HUES64 (cell line): Measurements from ENCODE around the gene ARL5C.
"Not testable (repeated sequence)": the region's sequence is repeated elsewhere in the genome, so short reads cannot be mapped to it uniquely, and the experiment has no call there.

Experiments used
- H3K27ac ChIP-seq: 2 replicates; pipeline ENCODE4 v1.7.0; 2013; ENCODE audit warnings: low read depth, low read length, inconsistent platforms
- H3K27me3 ChIP-seq: 2 replicates; pipeline ENCODE4 v1.6.1; 2013; ENCODE audit warnings: mild to moderate bottlenecking, low read length; ENCODE audit not compliant: insufficient read depth
- H3K36me3 ChIP-seq: 2 replicates; pipeline ENCODE4 v1.6.1; 2013; ENCODE audit warnings: mild to moderate bottlenecking, low read length; ENCODE audit not compliant: insufficient read depth
- H3K4me1 ChIP-seq: 2 replicates; pipeline ENCODE4 v1.6.1; 2013; ENCODE audit warnings: mild to moderate bottlenecking, low read length, moderate library complexity; ENCODE audit not compliant: insufficient read depth
- H3K4me3 ChIP-seq: 2 replicates; pipeline ENCODE4 v1.5.1; 2013; ENCODE audit warnings: mild to moderate bottlenecking, low read length, moderate library complexity
- H3K9ac ChIP-seq: 2 replicates; pipeline ENCODE4 v1.6.1; 2013; ENCODE audit warnings: mild to moderate bottlenecking, low read depth, low read length
- H3K9me3 ChIP-seq: 2 replicates; pipeline ENCODE4 v1.6.1; 2013; ENCODE audit warnings: low read depth, low read length; ENCODE audit not compliant: insufficient read depth
- WGBS: fragments of 150-250, 120-280 bp; methylation state at CpG from one replicate; pipeline ENCODE4 v1.1.7; 2013; ENCODE audit warnings: missing lambda C conversion rate; 5-methylcytosine and 5-hydroxymethylcytosine counted together

ARL5C gene

GRCh38 chr17:39175695-39176093, 9.7 kb upstream of the ARL5C start:
- 89% methylated on average over 10 of the region's 10 CpGs for WGBS
- H3K36me3 ChIP-seq: peaks cover 25% of the 10 kb centered on the region
- no peak overlapping the region for H3K9ac ChIP-seq
- H3K9me3 ChIP-seq: no peaks in the 10 kb centered on the region
- no peak overlapping the region for H3K4me3 ChIP-seq
- peaks cover 5% of the 10 kb centered on the region; the same call in 1 of the 2 replicates for H3K4me1 ChIP-seq
- H3K27ac ChIP-seq: no peak overlapping the region
- no peaks in the 10 kb centered on the region for H3K27me3 ChIP-seq

GRCh38 chr17:39174920-39175694, 9.1 kb upstream of the ARL5C start:
- no peak overlapping the region for H3K27ac ChIP-seq
- H3K4me3 ChIP-seq: peak overlapping the region; percentile 11; the same call in 1 of the 2 replicates
- peaks cover 23% of the 10 kb centered on the region for H3K36me3 ChIP-seq
- WGBS: 55% methylated on average over 35 of the region's 35 CpGs
- no peak overlapping the region for H3K9ac ChIP-seq
- no peaks in the 10 kb centered on the region for H3K27me3 ChIP-seq
- H3K4me1 ChIP-seq: peaks cover 5% of the 10 kb centered on the region; the same call in 1 of the 2 replicates
- no peaks in the 10 kb centered on the region for H3K9me3 ChIP-seq

GRCh38 chr17:39173526-39174274, 7.7 kb upstream of the ARL5C start:
- WGBS: 85% methylated on average over 10 of the region's 10 CpGs
- H3K27ac ChIP-seq: no peak overlapping the region
- peaks cover 4% of the 10 kb centered on the region; the same call in 1 of the 2 replicates for H3K27me3 ChIP-seq
- H3K4me1 ChIP-seq: peaks cover 5% of the 10 kb centered on the region; the same call in 1 of the 2 replicates
- no peaks in the 10 kb centered on the region for H3K9me3 ChIP-seq
- peaks cover 17% of the 10 kb centered on the region for H3K36me3 ChIP-seq
- no peak overlapping the region for H3K9ac ChIP-seq
- H3K4me3 ChIP-seq: no peak overlapping the region

DNA sequence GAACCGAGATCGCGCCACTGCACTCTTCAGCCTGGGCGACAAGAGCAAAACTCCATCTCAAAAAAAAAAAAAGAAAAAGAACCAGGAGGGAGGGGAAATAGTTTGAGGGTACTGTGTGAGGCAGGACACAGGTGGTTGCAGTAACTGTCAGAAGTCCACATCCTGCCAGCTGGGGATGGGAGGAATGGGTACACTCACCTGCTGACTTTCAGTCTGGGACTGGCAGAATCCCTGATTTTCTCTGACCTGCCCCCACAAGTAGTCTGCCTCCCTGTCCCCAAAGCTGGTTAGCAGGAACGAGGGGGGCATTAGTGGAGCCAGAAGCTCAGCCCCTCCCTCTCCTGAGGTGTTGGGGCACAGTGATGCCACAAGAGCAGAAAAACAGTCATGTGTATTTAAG, 7.1 kb upstream of the ARL5C start:
- Histone ChIP-seq H3K36me3 (peaks cover 13% of the 10 kb centered on the region), H3K9me3 (no peaks in the 10 kb centered on the region), H3K4me3 (no peak overlapping the region), H3K27ac (no peak overlapping the region), H3K9ac (no peak overlapping the region), H3K27me3 (peaks cover 4% of the 10 kb centered on the region; the same call in 1 of the 2 replicates), H3K4me1 (peaks cover 5% of the 10 kb centered on the region; the same call in 1 of the 2 replicates)
- 97% methylated on average over 4 of the region's 5 CpGs for WGBS

DNA sequence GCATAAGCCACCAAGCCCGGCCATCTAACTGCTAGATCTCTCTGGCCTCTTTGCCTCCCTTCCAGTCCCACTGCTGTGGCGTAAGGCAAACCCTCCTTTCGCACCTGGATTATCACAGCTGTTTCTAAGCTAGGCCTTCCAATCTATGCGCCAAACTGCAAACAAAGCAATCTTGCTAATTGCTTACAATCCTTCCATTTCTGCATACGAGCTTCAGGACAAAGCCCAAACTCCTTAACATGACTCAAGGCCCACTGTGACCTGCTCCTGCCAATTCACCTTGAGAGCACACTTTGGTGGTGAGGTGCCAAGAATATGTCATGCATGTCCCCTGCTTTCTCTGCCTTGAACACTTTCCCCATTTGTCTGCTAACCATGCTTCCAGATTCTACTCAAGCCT, 6.0 kb upstream of the ARL5C start:
- H3K4me3 ChIP-seq: no peak overlapping the region
- peaks cover 9% of the 10 kb centered on the region for H3K27me3 ChIP-seq
- H3K36me3 ChIP-seq: peaks cover 8% of the 10 kb centered on the region
- H3K4me1 ChIP-seq: peaks cover 11% of the 10 kb centered on the region; the same call in 1 of the 2 replicates
- H3K27ac ChIP-seq: no peak overlapping the region
- WGBS: 87% methylated on average over 5 of the region's 5 CpGs
- H3K9me3 ChIP-seq: no peaks in the 10 kb centered on the region
- H3K9ac ChIP-seq: no peak overlapping the region

DNA sequence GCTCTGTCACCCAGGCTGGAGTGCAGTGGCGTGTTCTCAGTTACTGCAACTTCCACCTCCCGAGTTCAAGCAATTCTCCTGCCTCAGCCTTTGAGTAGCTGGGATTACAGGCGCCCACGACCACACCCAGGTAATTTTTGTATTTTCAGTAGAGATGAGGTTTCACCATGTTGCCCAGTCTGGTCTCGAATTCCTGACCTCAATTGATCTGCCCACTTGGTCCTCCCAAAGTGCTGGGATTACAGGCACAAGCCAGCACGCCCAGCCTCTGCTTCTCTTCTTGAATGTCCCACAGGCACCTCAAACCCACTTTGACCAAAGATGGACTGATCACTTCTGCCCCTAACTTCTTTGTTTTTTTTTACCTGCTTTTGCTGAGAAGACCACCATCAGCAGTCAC, 4.6 kb upstream of the ARL5C start:
- Histone ChIP-seq H3K27me3 (peaks cover 23% of the 10 kb centered on the region), H3K4me1 (peaks cover 13% of the 10 kb centered on the region; the same call in 1 of the 2 replicates), H3K36me3 (no peaks in the 10 kb centered on the region), H3K9me3 (no peaks in the 10 kb centered on the region), H3K4me3 (no peak overlapping the region), H3K9ac (no peak overlapping the region), H3K27ac (no peak overlapping the region)
- 91% methylated on average over 6 of the region's 6 CpGs for WGBS

DNA sequence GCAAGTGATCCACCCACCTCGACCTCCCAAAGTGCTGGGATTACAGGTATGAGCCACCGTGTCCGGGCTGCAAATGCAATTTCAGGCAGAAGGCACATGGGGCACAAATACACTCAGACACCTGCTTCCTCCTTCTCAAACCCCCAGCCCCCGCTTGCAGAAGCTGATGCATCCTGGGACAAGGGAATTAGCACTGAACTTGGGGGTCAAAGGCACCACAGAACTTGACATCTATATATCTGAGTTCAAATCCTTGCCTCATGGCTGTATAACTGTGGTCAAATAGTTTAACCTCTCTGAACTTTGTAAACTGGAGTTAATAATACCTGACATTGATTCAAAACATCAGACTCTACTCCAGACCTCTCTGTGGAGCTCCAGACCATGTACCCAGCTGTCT, 4.1 kb upstream of the ARL5C start:
- WGBS: 90% methylated on average over 4 of the region's 4 CpGs
- Histone ChIP-seq H3K9ac (no peak overlapping the region), H3K36me3 (no peaks in the 10 kb centered on the region), H3K27ac (no peak overlapping the region), H3K27me3 (peaks cover 27% of the 10 kb centered on the region), H3K4me1 (peaks cover 13% of the 10 kb centered on the region; the same call in 1 of the 2 replicates), H3K4me3 (no peak overlapping the region), H3K9me3 (no peaks in the 10 kb centered on the region)

DNA sequence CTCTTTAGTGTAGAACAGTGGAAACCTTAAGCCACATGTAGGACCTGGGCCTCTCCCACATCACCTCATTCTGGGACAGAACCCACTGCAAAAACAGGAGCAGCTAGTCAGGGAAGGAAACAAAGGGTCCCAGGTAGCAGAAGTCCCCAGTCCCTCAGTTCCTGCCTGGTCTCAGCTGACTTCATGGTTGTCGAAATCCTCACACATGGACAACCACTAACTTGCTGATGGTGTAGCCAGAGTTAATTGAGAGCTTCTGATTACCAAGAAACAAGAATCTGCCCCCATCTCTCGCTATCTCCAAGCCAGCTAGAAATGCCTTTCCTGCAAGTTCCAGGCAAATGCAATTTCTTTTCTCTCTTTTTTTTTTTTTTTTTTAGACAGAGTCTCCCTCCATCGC, 3.6 kb upstream of the ARL5C start:
- Histone ChIP-seq H3K9me3 (no peaks in the 10 kb centered on the region), H3K27ac (no peak overlapping the region), H3K36me3 (no peaks in the 10 kb centered on the region), H3K9ac (no peak overlapping the region), H3K4me3 (no peak overlapping the region), H3K27me3 (peaks cover 31% of the 10 kb centered on the region), H3K4me1 (peaks cover 11% of the 10 kb centered on the region; the same call in 1 of the 2 replicates)
- WGBS: 79% methylated on average over 3 of the region's 3 CpGs

DNA sequence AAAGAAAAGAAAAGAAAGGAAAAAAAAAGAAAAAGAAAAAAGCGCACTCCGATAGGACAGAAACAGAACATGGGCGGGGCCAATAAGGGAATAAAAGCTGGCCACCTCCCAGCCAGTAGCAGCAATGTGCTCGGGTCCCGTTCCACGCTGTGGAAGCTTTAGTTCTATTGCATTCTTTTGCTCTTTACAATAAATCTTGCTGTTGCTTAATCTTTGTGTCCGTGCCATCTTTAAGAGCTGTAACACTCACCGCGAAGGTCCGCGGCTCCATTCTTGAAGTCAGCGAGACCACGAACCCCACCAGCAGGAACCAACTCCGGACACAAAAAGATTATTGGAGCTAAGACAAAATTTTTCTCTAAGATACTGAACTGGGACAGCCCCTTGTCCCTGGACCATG, 3.1 kb upstream of the ARL5C start:
- Histone ChIP-seq H3K4me1 (peaks cover 11% of the 10 kb centered on the region; the same call in 1 of the 2 replicates), H3K9me3 (no peaks in the 10 kb centered on the region), H3K9ac (no peak overlapping the region), H3K27ac (no peak overlapping the region), H3K36me3 (no peaks in the 10 kb centered on the region), H3K27me3 (peaks cover 35% of the 10 kb centered on the region), H3K4me3 (no peak overlapping the region)
- 98% methylated on average over 14 of the region's 14 CpGs for WGBS

DNA sequence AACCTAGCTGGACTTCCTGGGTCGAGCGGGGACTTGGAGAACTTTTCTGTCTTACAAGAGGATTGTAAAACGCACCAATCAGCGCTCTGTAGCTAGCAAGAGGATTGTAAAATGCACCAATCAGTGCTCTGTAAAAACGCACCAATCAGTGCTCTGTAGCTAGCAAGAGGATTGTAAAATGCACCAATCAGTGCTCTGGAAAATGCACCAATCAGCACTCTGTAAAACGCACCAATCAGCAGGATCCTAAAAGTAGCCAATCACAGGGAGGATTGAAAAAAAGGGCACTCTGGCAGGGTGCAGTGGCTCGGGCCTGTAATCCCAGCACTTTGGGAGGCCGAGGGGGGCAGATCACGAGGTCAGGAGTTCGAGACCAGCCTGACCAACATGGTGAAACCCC, 2.5 kb upstream of the ARL5C start:
- H3K27ac ChIP-seq, H3K9me3 ChIP-seq, H3K4me3 ChIP-seq, H3K9ac ChIP-seq, H3K36me3 ChIP-seq: not testable (repeated sequence)
- H3K27me3 ChIP-seq: peaks cover 35% of the 10 kb centered on the region
- peaks cover 12% of the 10 kb centered on the region; the same call in 1 of the 2 replicates for H3K4me1 ChIP-seq
- 96% methylated on average over 10 of the region's 10 CpGs for WGBS

DNA sequence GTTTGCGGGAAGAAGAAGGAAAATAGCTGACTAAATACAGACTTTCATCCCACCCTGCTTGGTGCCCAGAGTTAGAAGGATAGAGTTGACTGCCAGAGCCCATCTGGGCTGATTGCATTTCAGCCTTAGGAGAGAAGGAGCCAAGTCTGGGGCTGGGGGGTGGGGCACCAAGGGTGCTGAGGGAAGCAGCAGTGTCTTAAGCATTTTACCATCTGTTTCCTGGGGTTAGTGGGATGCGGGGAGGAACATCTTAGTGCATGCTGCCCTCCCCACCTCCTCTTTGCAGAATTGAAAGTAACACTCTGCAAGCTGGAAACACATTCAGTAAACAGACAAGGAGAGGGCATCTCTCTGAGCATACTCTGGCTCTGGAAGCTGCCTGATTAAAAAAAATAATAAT, 1.5 kb upstream of the ARL5C start:
- Histone ChIP-seq H3K4me1 (peaks cover 12% of the 10 kb centered on the region; the same call in 1 of the 2 replicates), H3K9me3 (no peaks in the 10 kb centered on the region), H3K4me3 (no peak overlapping the region), H3K27me3 (peaks cover 35% of the 10 kb centered on the region), H3K36me3 (no peaks in the 10 kb centered on the region), H3K9ac (no peak overlapping the region), H3K27ac (no peak overlapping the region)
- 64% methylated on average over 2 of the region's 2 CpGs for WGBS
